ENCODE data around the gene MYO5C. TPM values are rescaled to one million over a fixed set of nuclear protein-coding genes. Genes with fewer than 3 reads are reported as not detected.

The MYO5C gene
- total RNA-seq, 2 experiments from 2014 or later: 1.6 to 4.1 TPM

DNA sequence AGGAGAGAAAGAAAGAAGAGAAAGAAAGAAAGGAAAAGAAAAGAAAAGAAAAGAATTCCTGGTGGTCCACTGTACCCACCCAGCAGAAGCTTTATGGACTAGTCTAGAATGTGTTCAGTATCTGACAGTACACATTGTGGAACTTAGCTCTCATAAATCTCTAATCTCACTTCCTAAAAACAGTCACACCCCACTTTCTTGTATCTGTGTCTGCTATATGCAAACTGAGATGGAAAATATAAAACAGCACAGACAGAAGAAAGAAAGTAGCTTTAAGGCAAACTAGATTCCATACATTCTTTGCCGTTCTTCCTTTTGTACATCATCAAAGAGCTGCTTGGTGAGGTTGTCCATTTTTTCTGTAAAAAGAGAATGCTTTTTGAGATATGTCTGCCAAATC is 63.3 kb downstream of the MYO5C start:
- Histone ChIP-seq H3K4me3 (ENCODE audit: low read depth, low read length, poor library complexity, severe bottlenecking) (peak overlapping the region; percentile 62), H4K20me1 (ENCODE audit: insufficient read depth, low read length) (no peaks in the 10 kb centered on the region), H3K9me2 (ENCODE audit: insufficient read depth, low read length) (no peaks in the 10 kb centered on the region), H2AFZ (ENCODE audit: low read length) (no peak overlapping the region), H3K9me3 (ENCODE audit: low read length) (no peaks in the 10 kb centered on the region), H3K36me3 (ENCODE audit: insufficient read depth, low read length) (peaks cover 40% of the 10 kb centered on the region), H3K79me2 (ENCODE audit: insufficient read depth, low read depth, low read length) (peaks cover 26% of the 10 kb centered on the region; the same call in 1 of the 2 replicates), H3K27ac (ENCODE audit: low read depth, low read length, poor library complexity, severe bottlenecking) (peak overlapping the region; percentile 98), H3K4me2 (ENCODE audit: low read length) (peak overlapping the region; percentile 98), H3K4me1 (ENCODE audit: insufficient read depth, low read length, poor library complexity, severe bottlenecking) (peaks cover 94% of the 10 kb centered on the region)
- no peak for TF ChIP-seq EZH2phosphoT487 (IDR thresholded peaks at IDR 0.05; ENCODE audit: borderline replicate concordance, low read depth, low read length)
- TF ChIP-seq, protein P1, sequence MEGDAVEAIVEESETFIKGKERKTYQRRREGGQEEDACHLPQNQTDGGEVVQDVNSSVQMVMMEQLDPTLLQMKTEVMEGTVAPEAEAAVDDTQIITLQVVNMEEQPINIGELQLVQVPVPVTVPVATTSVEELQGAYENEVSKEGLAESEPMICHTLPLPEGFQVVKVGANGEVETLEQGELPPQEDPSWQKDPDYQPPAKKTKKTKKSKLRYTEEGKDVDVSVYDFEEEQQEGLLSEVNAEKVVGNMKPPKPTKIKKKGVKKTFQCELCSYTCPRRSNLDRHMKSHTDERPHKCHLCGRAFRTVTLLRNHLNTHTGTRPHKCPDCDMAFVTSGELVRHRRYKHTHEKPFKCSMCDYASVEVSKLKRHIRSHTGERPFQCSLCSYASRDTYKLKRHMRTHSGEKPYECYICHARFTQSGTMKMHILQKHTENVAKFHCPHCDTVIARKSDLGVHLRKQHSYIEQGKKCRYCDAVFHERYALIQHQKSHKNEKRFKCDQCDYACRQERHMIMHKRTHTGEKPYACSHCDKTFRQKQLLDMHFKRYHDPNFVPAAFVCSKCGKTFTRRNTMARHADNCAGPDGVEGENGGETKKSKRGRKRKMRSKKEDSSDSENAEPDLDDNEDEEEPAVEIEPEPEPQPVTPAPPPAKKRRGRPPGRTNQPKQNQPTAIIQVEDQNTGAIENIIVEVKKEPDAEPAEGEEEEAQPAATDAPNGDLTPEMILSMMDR (conservative IDR thresholded peaks at IDR 0.05; ENCODE audit: low read length): no peak
- peak; percentile 82 for DNase-seq (ENCODE audit: low spot score)
- CTCF ChIA-PET (ENCODE audit: unreplicated experiment): interaction anchor here (0.7 to 1.2 kb wide), 3 partner anchors 12 to 50 kb away, joined by 3 to 5 read pairs (median 3); no protein-coding TSS in a partner anchor
- POLR2A ChIA-PET: interaction anchor here (0.5 to 9.1 kb wide), 11 partner anchors 9 to 452 kb away, joined by 3 to 167 read pairs (median 4); no protein-coding TSS in a partner anchor
- BruUV-seq (replicated peaks): no TSS peak
- intact Hi-C loops (cut with micrococcal nuclease; ENCODE audit: unreplicated experiment): no loop called here

DNA sequence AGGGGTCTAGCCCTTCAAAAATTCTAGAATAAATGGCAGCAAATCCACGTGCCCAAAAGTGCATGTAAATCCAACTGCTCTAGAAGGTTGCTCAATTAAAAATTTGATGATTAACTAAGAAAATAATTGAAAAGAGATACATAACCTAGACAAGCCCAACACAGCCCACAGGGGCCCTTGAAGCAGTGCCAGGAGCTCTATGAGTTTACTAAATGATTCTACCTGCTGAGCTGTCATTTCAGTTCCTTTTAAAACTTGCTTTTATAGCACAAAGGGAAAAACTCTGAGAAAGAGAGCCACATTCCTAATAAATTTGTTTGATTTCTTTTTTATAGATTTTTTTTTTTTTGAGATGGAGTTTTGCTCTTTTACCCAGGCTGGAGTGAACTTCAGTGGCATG is 65.5 kb downstream of the MYO5C start:
- Histone ChIP-seq H3K4me3 (ENCODE audit: low read depth, low read length, poor library complexity, severe bottlenecking) (no peak overlapping the region), H3K27ac (ENCODE audit: low read depth, low read length, poor library complexity, severe bottlenecking) (peak overlapping the region; percentile 75), H3K79me2 (ENCODE audit: insufficient read depth, low read depth, low read length) (peaks cover 30% of the 10 kb centered on the region; the same call in 1 of the 2 replicates), H4K20me1 (ENCODE audit: insufficient read depth, low read length) (no peaks in the 10 kb centered on the region), H3K4me2 (ENCODE audit: low read length) (peak overlapping the region; percentile 61), H3K36me3 (ENCODE audit: insufficient read depth, low read length) (peaks cover 39% of the 10 kb centered on the region), H3K9me2 (ENCODE audit: insufficient read depth, low read length) (no peaks in the 10 kb centered on the region), H2AFZ (ENCODE audit: low read length) (no peak overlapping the region), H3K9me3 (ENCODE audit: low read length) (no peaks in the 10 kb centered on the region), H3K4me1 (ENCODE audit: insufficient read depth, low read length, poor library complexity, severe bottlenecking) (peaks cover 94% of the 10 kb centered on the region)
- no peak for DNase-seq (ENCODE audit: low spot score)
- ChIA-PET POLR2A (interaction anchor here (1.2 to 9.1 kb wide), 4 partner anchors 6 to 479 kb away, joined by 3 to 167 read pairs (median 12); no protein-coding TSS in a partner anchor), CTCF (ENCODE audit: unreplicated experiment) (interaction anchor here (2.7 kb wide), 1 partner anchor 13 kb away, joined by 10 read pairs; no protein-coding TSS in a partner anchor)
- intact Hi-C loops (cut with micrococcal nuclease; ENCODE audit: unreplicated experiment): no loop called here
- TF ChIP-seq EZH2phosphoT487 (IDR thresholded peaks at IDR 0.05; ENCODE audit: borderline replicate concordance, low read depth, low read length): no peak
- TF ChIP-seq, protein P1 (conservative IDR thresholded peaks at IDR 0.05; ENCODE audit: low read length): no peak
- no TSS peak for BruUV-seq (replicated peaks)

DNA sequence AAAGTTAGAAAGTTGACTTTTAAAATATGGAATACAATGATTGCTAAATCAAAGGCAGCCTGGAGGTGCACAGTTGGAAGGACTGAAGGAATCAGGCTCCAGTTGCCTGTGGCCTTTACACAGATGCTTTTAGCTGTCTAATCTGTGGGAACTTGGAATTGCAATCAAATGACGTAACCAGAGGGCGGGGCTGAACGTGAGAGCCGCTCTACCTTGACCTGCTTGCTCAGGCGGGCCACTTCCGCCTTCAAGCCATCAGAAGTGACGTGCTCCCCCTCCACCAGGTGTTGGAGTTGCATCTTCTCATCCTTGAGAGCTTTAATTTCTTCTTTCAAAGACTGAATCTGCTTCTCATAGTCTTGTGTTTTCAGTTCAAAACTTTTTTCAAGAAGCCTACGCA is 66.7 kb downstream of the MYO5C start:
- H3K36me3 ChIP-seq (ENCODE audit: insufficient read depth, low read length): peaks cover 51% of the 10 kb centered on the region
- CTCF ChIA-PET (ENCODE audit: unreplicated experiment): interaction anchor here (1.0 to 3.0 kb wide), 3 partner anchors 12 to 45 kb away, joined by 3 to 10 read pairs (median 10); no protein-coding TSS in a partner anchor
- peaks cover 94% of the 10 kb centered on the region for H3K4me1 ChIP-seq (ENCODE audit: insufficient read depth, low read length, poor library complexity, severe bottlenecking)
- TF ChIP-seq EZH2phosphoT487 (IDR thresholded peaks at IDR 0.05; ENCODE audit: borderline replicate concordance, low read depth, low read length): no peak
- TF ChIP-seq, protein P1 (conservative IDR thresholded peaks at IDR 0.05; ENCODE audit: low read length): 0 out of 2 replicates have a peak, but pooled peaks have one; percentile 23
- peaks cover 42% of the 10 kb centered on the region for H3K79me2 ChIP-seq (ENCODE audit: insufficient read depth, low read depth, low read length)
- H3K4me3 ChIP-seq (ENCODE audit: low read depth, low read length, poor library complexity, severe bottlenecking): peak overlapping the region; percentile 33
- intact Hi-C loops (cut with micrococcal nuclease; ENCODE audit: unreplicated experiment): loop anchor here (2.0 kb wide), 1 partner anchor 208 kb away; no protein-coding TSS in a partner anchor
- POLR2A ChIA-PET: interaction anchor here (0.6 to 9.1 kb wide), 8 partner anchors 5 to 270 kb away, joined by 3 to 167 read pairs (median 4); no protein-coding TSS in a partner anchor
- no TSS peak for BruUV-seq (replicated peaks)
- DNase-seq (ENCODE audit: low spot score): peak; percentile 93
- H4K20me1 ChIP-seq (ENCODE audit: insufficient read depth, low read length): no peaks in the 10 kb centered on the region
- H2AFZ ChIP-seq (ENCODE audit: low read length): peak overlapping the region; percentile 10; the same call in 1 of the 2 replicates
- H3K27ac ChIP-seq (ENCODE audit: low read depth, low read length, poor library complexity, severe bottlenecking): peak overlapping the region; percentile 75
- H3K4me2 ChIP-seq (ENCODE audit: low read length): peak overlapping the region; percentile 61
- H3K9me3 ChIP-seq (ENCODE audit: low read length): no peaks in the 10 kb centered on the region
- no peaks in the 10 kb centered on the region for H3K9me2 ChIP-seq (ENCODE audit: insufficient read depth, low read length)

All from OCI-LY7 (cell line).